ENCODE data around the gene NANOG.

GRCh38 chr12:7797698-7798398, 8.6 kb downstream of the NANOG start:
- TF ChIP-seq POLR2A (IDR thresholded peaks at IDR 0.05; ENCODE audit: extremely low read depth, insufficient read length) (no peak), CTCF (IDR thresholded peaks at IDR 0.05; ENCODE audit: low read depth, low read length) (no peak), MAX (IDR thresholded peaks at IDR 0.05; ENCODE audit: low read depth, low read length) (no peak), MYC (IDR thresholded peaks at IDR 0.05; ENCODE audit: low read depth, low read length) (no peak)

Measured in NB4 (cell line).